GM23248 (cell line): ENCODE measurements around the gene GAMT. TPM values are rescaled to one million over a fixed set of nuclear protein-coding genes. Genes with fewer than 3 reads are reported as not detected.

Experiments
- DNase-seq: peaks from one replicate; pipeline ENCODE4 v3.0.0-alpha.2; 2015
- H2AFZ ChIP-seq: fragments of 200-600 bp; sonication (generic); 2 replicates; pipeline ENCODE4 v1.6.1; 2016; ENCODE audit warnings: antibody characterized with exemption
- H3F3A ChIP-seq: fragments of 200-600 bp; sonication (generic); 2 replicates; pipeline ENCODE4 v1.6.1; 2016; ENCODE audit warnings: mild to moderate bottlenecking, antibody characterized with exemption, mixed run types; ENCODE audit not compliant: insufficient read depth
- H3K27ac ChIP-seq: fragments of 200-600 bp; sonication (generic); 2 replicates; pipeline ENCODE4 v1.5.1; 2016; ENCODE audit warnings: mild to moderate bottlenecking
- H3K27me3 ChIP-seq: fragments of 200-600 bp; sonication (generic); replicated peaks from 2 replicates; pipeline ENCODE4 v1.6.1; 2016; ENCODE audit warnings: mild to moderate bottlenecking; ENCODE audit not compliant: insufficient read depth
- H3K36me3 ChIP-seq: fragments of 200-600 bp; sonication (generic); 2 replicates; pipeline ENCODE4 v1.6.1; 2016; ENCODE audit warnings: low read depth, mild to moderate bottlenecking
- H3K4me1 ChIP-seq: fragments of 200-600 bp; sonication (generic); 2 replicates; pipeline ENCODE4 v1.6.1; 2016; ENCODE audit warnings: mild to moderate bottlenecking; ENCODE audit not compliant: insufficient read depth
- H3K4me2 ChIP-seq: fragments of 200-600 bp; sonication (generic); one replicate; pipeline ENCODE4 v1.6.1; 2016; ENCODE audit warnings: mild to moderate bottlenecking; ENCODE audit not compliant: unreplicated experiment
- H3K4me3 ChIP-seq: fragments of 200-600 bp; sonication (generic); 2 replicates; pipeline ENCODE4 v1.5.1; 2016; ENCODE audit warnings: mild to moderate bottlenecking
- H3K79me2 ChIP-seq: fragments of 200-600 bp; sonication (generic); 2 replicates; pipeline ENCODE4 v1.6.1; 2016; ENCODE audit warnings: mild to moderate bottlenecking; ENCODE audit not compliant: insufficient read depth
- H3K9ac ChIP-seq: fragments of 200-600 bp; sonication (generic); 2 replicates; pipeline ENCODE4 v1.6.1; 2016; ENCODE audit warnings: mild to moderate bottlenecking
- H3K9me2 ChIP-seq: fragments of 200-600 bp; sonication (generic); 2 replicates; pipeline ENCODE4 v1.6.1; 2016; ENCODE audit warnings: mixed run types, mild to moderate bottlenecking, moderate library complexity; ENCODE audit not compliant: insufficient read depth
- H3K9me3 ChIP-seq: fragments of 200-600 bp; sonication (generic); one replicate; pipeline ENCODE4 v1.6.1; 2017; ENCODE audit warnings: low read depth
- H4K20me1 ChIP-seq: fragments of 200-600 bp; sonication (generic); 2 replicates; pipeline ENCODE4 v1.6.0; 2016; ENCODE audit not compliant: insufficient read depth
- EZH2 ChIP-seq: fragments of 200-600 bp; sonication (generic); IDR thresholded peaks from 2 replicates; pipeline ENCODE4 v1.6.1; 2018; ENCODE audit warnings: antibody characterized with exemption, mild to moderate bottlenecking; ENCODE audit not compliant: insufficient read depth, poor library complexity, severe bottlenecking
- EZH2phosphoT487 ChIP-seq: fragments of 200-600 bp; sonication (generic); IDR thresholded peaks from 2 replicates; pipeline ENCODE4 v1.6.1; 2018; ENCODE audit warnings: antibody characterized with exemption, moderate library complexity, mild to moderate bottlenecking, low read depth; ENCODE audit not compliant: insufficient read depth
- WGBS, 2 experiments: methylation state at CpG; one replicate each; pipeline ENCODE4 v1.1.6; 2015 to 2017; ENCODE audit warnings: low lambda C conversion rate in 2 of 2, low coverage in 1 of 2; ENCODE audit errors: missing lambda C conversion rate in 2 of 2; 5-methylcytosine and 5-hydroxymethylcytosine counted together
- in situ Hi-C: fragments of 300-500 bp; cut with MboI; formaldehyde crosslinking; loops from 2 replicates; pipeline ENCODE4 v1.15.0; 2020
- polyA plus RNA-seq: library from polyadenylated mRNA; unstranded; fragments of >200 nt; fragmentation: Nextera tagmentation; extraction: Ambion mirVana; gene quantifications from 2 replicates; pipeline ENCODE4 v1.2.1, GENCODE V29; 2016
- total RNA-seq: library from RNA; depleted of rRNA; stranded (reverse); fragments of >200 nt; shearing (Covaris generic); gene quantifications from 2 replicates; pipeline ENCODE4 v1.2.3, GENCODE V29; 2014

GAMT gene
- total and polyA plus RNA-seq, 2 experiments from 2014 or later = 43.1 to 43.7 TPM

DNA sequence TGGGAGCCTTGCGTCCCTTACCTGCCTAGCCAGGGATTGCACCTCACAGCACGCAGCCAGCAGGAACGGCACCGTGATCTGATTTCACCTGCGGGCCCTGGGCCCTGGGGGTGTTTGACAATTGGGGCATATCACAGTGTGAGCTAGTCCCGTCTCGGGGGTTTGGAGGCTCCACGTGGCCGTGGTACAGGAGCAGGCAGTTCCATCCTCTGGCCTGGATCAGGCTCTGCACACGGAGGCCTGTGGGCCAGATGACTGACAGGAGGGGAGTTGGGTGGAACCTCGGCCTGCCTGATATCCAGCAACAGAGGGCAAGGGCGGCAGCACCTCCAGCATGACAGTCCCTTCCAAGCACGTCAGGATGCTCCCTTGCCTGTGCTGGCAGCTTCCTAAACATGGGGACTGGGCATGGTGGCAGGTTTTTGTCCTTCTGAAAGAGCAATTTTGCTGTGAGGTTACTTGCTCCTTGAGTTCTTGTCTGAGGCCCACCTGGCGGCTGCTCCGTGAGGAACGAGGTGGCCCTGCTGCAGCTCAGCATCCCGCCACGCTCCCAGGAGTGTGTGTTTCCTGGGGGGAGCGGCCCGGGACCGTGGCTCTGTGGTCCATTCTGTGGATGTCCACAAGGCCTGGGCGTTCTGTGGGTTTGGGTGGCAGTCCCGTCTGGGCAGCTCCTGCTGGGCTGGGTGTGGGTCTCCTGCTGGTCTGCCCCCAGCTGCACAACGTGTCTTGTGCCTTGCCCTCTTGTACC lies 30.6 kb upstream of the GAMT start:
- Histone ChIP-seq H3K9me2 (no peaks in the 10 kb centered on the region), H3K27ac (no peak overlapping the region), H3F3A (peaks cover 9% of the 10 kb centered on the region), H3K36me3 (peaks cover 15% of the 10 kb centered on the region), H3K4me1 (no peaks in the 10 kb centered on the region), H3K4me2 (no peak overlapping the region), H3K79me2 (peaks cover 51% of the 10 kb centered on the region), H4K20me1 (no peaks in the 10 kb centered on the region), H2AFZ (no peak overlapping the region), H3K27me3 (no peaks in the 10 kb centered on the region), H3K4me3 (no peak overlapping the region), H3K9ac (no peak overlapping the region), H3K9me3 (no peaks in the 10 kb centered on the region)
- no peak for TF ChIP-seq EZH2
- TF ChIP-seq EZH2phosphoT487 = no peak
- no peak for DNase-seq
- in situ Hi-C loops = no loop called here
- 88 to 90% methylated on average over 24 of the region's 24 CpGs for WGBS, 2 experiments

DNA sequence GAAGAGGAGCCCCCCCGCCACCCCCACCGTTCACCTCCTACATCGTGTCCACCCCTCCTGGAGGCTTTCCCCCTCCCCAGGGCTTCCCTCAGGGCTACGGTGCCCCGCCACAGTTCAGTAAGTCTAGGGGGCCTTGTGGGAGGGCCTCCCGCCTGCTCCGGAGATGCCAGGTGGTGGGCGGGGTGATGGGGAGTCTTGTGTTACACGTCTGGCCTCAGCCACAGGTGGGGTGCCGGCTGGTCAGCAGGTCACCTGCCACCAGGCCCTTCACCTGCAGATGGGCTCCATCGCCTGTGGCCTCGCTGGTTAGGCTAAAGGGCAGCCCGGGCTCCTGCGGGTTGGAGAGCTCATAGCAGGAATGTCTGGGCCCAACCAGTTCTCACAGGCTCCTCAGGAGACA lies 28.9 kb upstream of the GAMT start:
- TF ChIP-seq EZH2phosphoT487 (no peak), EZH2 (no peak)

DNA sequence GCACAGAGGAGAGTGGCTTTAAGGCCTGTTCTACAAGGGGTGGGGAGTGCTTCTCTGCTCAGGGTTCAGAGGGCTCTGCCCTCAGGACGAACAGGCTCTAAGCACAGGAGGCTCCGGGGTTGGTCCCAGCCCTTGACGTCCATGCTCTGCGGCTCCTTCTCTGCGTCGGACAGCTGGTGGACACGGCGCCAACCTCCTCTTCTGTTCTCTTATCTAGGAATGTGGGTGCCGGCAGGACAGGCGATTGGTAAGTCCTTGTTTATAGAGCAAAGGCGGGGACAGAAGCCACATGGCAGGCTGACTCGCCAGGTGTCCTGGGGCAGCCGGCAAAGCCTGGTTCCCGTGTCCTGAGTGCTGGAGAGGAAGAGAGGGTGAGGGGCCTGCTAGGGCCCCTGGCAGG lies 28.4 kb upstream of the GAMT start:
- no peak for DNase-seq
- no peak overlapping the region for H3K4me2 ChIP-seq
- H3K4me1 ChIP-seq = no peaks in the 10 kb centered on the region
- 84 to 85% methylated on average over 14 of the region's 14 CpGs for WGBS, 2 experiments
- H3K9ac ChIP-seq = no peak overlapping the region
- H4K20me1 ChIP-seq = no peaks in the 10 kb centered on the region
- in situ Hi-C loops = no loop called here
- no peak overlapping the region for H2AFZ ChIP-seq
- H3K9me2 ChIP-seq = no peaks in the 10 kb centered on the region
- H3K36me3 ChIP-seq = peaks cover 12% of the 10 kb centered on the region; the same call in 1 of the 2 replicates
- H3K4me3 ChIP-seq = no peak overlapping the region
- no peaks in the 10 kb centered on the region for H3K9me3 ChIP-seq
- peaks cover 64% of the 10 kb centered on the region for H3K79me2 ChIP-seq
- H3K27me3 ChIP-seq = no peaks in the 10 kb centered on the region
- H3K27ac ChIP-seq = no peak overlapping the region
- TF ChIP-seq EZH2phosphoT487 = no peak
- no peak for TF ChIP-seq EZH2
- H3F3A ChIP-seq = no peaks in the 10 kb centered on the region

More for the DNA sequence above, 28.9 kb upstream of the GAMT start:
- no peaks in the 10 kb centered on the region for H4K20me1 ChIP-seq
- H3F3A ChIP-seq = peaks cover 2% of the 10 kb centered on the region
- in situ Hi-C loops = no loop called here
- H3K36me3 ChIP-seq = peaks cover 15% of the 10 kb centered on the region
- no peak overlapping the region for H2AFZ ChIP-seq
- no peak overlapping the region for H3K27ac ChIP-seq
- no peaks in the 10 kb centered on the region for H3K9me3 ChIP-seq
- 87 to 91% methylated on average over 11 to 14 of the region's 14 CpGs for WGBS, 2 experiments
- H3K4me3 ChIP-seq = no peak overlapping the region
- no peak for DNase-seq
- H3K4me2 ChIP-seq = no peak overlapping the region
- no peaks in the 10 kb centered on the region for H3K4me1 ChIP-seq
- no peaks in the 10 kb centered on the region for H3K9me2 ChIP-seq
- no peak overlapping the region for H3K9ac ChIP-seq
- H3K79me2 ChIP-seq = peaks cover 59% of the 10 kb centered on the region
- no peaks in the 10 kb centered on the region for H3K27me3 ChIP-seq

GRCh38 chr19:1428738-1429391 lies 27.5 kb upstream of the GAMT start:
- Histone ChIP-seq H3K9ac (no peak overlapping the region), H3K4me3 (no peak overlapping the region), H3K4me1 (no peaks in the 10 kb centered on the region), H3K79me2 (peaks cover 70% of the 10 kb centered on the region), H2AFZ (no peak overlapping the region), H3K4me2 (no peak overlapping the region), H3K27ac (no peak overlapping the region), H3K9me3 (no peaks in the 10 kb centered on the region), H3F3A (no peaks in the 10 kb centered on the region), H3K9me2 (no peaks in the 10 kb centered on the region), H4K20me1 (no peaks in the 10 kb centered on the region), H3K27me3 (no peaks in the 10 kb centered on the region), H3K36me3 (peaks cover 12% of the 10 kb centered on the region; the same call in 1 of the 2 replicates)
- no peak for DNase-seq
- TF ChIP-seq EZH2phosphoT487 (no peak), EZH2 (no peak)
- WGBS, 2 experiments = 89 to 90% methylated on average over 40 to 41 of the region's 41 CpGs
- in situ Hi-C loops = no loop called here
